ENCODE data around the gene LRRC10B. TPM values are rescaled to one million over a fixed set of nuclear protein-coding genes. Genes with fewer than 3 reads are reported as not detected.
A peak's percentile ranks its signal among the peaks of the same experiment; 100 is the strongest.

LRRC10B gene
- total RNA-seq, 4 donors from 2014 or later = 1.1 to 2.0 (median 1.7) TPM

DNA sequence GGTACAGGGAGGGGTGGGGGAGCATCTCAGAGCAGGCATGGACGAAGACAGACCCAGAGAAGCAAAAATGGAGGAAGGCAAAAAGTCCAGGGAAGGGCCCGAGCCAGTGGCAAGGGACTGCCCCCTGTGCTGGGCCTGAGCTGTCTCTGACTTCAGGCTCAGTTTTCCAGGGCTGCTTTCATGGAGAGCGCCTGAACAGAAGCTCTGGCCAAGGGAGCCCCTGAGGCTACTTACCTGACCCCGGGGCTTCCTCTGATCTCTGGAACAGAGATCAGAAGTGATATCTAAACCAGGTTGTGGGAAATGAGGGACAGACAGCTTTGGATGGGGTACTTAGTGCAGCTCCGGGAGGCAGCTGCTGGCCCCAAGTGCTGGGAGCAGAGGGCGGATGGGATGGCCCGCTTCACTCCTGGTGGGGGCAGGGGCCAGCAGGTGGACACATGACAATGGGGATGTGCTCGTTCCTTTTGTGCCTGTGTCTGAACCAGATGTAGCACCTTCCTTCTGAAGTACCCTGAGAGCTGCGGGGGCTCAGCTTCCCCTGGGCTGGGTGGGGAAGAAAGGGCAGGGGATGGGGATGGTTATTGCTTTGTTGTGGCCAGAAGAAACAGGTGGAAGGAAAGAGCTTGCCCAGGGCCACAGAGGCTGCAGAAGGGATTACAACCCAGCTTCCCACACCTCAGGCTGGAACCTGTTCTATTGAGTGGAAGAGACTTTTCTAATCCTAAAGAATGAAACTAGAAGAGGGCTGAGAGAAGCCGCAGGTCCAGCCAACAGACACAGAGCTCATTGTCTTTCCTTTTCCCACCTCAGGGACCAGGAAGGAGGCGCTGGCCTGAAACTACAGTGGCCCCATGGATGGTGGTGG is 5.7 kb downstream of the LRRC10B start:
- no peak for ATAC-seq (ENCODE audit: low FRiP score)
- TF ChIP-seq, protein P1, sequence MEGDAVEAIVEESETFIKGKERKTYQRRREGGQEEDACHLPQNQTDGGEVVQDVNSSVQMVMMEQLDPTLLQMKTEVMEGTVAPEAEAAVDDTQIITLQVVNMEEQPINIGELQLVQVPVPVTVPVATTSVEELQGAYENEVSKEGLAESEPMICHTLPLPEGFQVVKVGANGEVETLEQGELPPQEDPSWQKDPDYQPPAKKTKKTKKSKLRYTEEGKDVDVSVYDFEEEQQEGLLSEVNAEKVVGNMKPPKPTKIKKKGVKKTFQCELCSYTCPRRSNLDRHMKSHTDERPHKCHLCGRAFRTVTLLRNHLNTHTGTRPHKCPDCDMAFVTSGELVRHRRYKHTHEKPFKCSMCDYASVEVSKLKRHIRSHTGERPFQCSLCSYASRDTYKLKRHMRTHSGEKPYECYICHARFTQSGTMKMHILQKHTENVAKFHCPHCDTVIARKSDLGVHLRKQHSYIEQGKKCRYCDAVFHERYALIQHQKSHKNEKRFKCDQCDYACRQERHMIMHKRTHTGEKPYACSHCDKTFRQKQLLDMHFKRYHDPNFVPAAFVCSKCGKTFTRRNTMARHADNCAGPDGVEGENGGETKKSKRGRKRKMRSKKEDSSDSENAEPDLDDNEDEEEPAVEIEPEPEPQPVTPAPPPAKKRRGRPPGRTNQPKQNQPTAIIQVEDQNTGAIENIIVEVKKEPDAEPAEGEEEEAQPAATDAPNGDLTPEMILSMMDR (IDR thresholded peaks at IDR 0.05) = no peak
- no peak for DNase-seq (ENCODE audit: low spot score)

DNA sequence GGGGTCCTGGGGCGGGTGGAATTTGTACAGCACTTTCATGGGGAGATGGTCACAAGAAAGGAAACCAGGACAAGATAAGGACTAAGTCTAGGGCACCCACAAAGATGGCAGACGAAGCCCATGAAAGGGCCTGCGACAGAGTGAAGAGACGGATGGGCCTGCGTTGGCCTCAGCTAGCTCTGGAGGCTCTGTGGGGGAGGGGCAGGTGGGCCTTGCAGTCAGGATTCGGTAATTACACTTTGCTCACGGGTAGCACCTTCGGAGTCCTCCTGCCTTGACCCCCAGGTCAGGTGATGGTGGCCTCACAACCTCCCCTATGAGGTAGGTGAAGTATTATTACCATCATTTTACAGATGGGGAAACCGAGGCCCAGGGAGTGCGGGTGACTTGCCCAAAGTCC is 7.1 kb downstream of the LRRC10B start:
- no peak for DNase-seq (ENCODE audit: low spot score)
- ATAC-seq (ENCODE audit: low FRiP score) = no peak
- TF ChIP-seq, protein P1 (IDR thresholded peaks at IDR 0.05) = no peak

DNA sequence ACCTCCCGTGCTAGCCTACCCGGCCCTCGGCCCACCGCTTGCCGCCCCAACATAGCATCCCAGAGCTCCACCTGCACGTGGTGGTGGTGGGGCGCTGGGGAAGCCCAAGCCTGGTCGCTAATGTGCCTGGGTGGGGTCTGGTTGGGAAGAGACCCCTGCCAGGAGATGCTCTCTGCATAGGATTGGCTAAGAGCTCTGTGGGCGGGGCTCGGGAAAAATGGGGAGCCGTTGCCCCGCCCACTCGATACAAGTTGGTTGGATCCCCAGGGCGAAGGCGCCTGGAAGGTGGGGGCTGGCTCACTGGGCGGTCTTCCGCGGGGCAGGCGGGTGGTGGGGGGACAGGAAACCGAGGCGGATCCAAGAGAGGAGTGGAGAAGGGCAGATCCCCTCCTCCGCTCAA is 7.6 kb downstream of the LRRC10B start:
- ATAC-seq (ENCODE audit: low FRiP score) (no peak), DNase-seq (ENCODE audit: low spot score) (no peak)
- TF ChIP-seq, protein P1 (IDR thresholded peaks at IDR 0.05) = no peak

DNA sequence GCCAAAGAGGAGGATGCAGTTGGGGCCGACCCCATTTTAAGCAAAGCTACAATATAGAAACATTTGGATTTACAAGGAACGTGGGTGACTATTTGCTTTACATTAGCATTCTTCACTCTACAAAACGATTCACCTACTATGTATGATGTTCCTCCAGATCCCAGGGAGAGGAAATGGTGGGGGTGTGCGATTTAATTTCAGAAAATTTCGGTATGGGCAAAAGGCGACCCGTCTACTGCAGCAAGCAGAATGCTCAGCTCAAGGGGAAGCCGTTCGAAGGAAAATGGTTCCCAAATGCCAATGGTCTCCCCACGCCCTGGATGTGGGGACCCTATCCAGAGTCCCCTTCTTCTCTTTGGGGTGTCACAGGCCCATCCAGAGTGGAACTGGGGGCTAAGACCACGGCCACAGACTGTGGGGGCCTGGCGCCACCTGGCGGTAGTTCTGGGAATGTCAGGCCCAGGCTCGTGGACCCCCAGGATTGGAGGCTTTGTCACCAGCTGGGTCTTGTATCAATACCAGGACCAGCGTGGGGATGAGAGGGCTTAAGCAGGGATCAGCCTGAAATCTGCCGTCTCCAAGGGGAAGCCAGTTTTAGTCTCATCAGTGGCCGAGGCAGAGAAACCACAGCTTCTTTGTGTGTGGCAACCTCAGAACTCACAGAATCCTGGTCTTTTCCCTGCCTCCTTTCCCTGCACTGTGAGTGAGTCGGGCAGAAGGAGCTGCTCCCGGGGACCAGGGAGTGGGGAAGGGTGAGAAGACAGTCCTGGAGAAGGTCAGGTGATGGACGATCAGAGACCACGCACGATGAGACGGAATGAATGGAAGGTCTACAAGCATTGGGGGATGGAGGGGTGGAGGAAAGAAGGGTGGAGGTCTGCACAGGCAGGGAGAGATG is 8.4 kb downstream of the LRRC10B start:
- ATAC-seq (ENCODE audit: low FRiP score) (no peak), DNase-seq (ENCODE audit: low spot score) (peak; percentile 64)
- TF ChIP-seq, protein P1 (IDR thresholded peaks at IDR 0.05) = peak in 2 of 3 donors; percentile 93

DNA sequence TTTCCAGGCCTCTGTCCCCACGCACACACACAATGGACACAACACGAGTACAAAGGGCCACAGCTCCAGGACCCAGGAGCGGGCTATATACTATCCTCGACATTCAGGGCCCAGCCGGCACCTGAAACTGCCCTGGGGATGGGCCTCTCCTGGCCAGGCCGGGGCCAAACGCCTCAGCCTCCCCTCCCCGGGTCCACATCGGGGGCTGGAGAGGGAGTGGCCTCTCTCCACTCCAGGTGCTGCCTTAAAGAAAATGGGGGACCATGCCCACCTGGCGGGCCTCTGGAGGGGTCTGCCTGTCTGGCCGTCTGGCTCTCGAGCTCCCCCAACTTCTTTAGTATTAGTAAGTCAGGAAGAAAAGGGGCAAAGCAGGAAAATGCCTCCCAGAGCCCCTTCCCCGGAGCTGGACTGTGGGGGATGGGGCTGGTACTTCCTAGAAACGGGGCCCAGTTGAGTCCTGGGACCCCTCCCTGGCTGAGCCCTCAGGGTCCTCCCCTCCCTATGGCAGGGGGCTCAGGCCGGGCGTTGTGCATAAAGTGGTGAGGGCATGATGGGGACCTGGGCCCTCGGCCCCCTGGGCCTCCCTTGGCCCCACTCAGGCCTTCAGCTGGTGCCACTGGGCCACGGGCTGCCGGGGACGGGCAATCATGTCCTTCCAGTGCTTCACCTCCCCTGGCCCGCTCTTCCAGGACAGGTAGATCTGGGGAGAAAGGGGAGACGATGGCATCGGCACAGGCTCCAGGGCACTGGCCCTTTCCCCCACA is 9.7 kb downstream of the LRRC10B start:
- DNase-seq (ENCODE audit: low spot score) (no peak), ATAC-seq (ENCODE audit: low FRiP score) (no peak)
- TF ChIP-seq, protein P1 (IDR thresholded peaks at IDR 0.05) = no peak

DNA sequence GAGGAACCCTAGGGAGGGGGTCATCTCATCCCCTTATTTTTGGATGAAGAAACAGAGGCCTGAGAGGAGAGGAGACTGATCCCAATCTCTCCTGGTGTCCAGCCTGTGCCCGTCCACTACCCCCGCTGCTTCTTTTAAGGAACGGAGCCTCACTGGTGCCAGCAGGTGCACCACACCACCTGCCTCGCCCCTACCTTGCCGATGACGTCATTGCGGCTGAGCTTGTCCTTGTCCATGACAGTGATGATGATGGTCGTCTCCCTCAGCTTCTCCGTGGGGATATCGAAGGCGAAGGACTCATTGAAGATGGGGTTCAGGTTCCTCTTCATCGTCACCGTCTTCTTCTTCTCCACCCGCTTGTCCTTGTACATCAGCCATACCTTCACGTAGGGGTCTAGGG is 14.3 kb downstream of the LRRC10B start:
- TF ChIP-seq, protein P1 (IDR thresholded peaks at IDR 0.05) = no peak
- ATAC-seq (ENCODE audit: low FRiP score) (no peak), DNase-seq (ENCODE audit: low spot score) (no peak)

Data from omental fat pad (tissue), 4 donors.